ENCODE results near the gene ATP2B2. TPM values are rescaled to one million over a fixed set of nuclear protein-coding genes. Genes with fewer than 3 reads are reported as not detected.

ATP2B2 gene
- total and polyA plus RNA-seq, 2 experiments from 2014 or later, result 0.42 to 0.63 TPM

DNA sequence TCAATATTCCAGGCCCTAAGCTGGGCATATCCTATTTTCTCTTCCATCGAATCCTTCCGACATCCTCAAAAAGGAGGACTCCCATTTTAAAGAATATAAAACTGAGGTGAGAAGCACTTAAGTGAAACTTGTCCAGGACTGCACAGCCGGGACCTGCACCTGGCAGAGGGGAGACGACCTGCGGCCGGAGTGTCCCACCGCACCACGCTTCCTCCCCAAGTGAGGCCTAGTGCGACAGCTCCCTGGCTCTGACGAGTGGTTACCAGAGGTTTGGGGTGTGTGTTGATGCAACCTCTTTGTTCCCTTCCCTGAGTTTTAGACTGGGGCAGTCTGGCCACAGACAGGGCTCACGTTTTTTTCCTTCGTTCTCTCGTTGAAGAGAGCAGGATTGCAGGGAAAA is 24.9 kb upstream of the ATP2B2 start (continued):
- TF ChIP-seq, protein P1, sequence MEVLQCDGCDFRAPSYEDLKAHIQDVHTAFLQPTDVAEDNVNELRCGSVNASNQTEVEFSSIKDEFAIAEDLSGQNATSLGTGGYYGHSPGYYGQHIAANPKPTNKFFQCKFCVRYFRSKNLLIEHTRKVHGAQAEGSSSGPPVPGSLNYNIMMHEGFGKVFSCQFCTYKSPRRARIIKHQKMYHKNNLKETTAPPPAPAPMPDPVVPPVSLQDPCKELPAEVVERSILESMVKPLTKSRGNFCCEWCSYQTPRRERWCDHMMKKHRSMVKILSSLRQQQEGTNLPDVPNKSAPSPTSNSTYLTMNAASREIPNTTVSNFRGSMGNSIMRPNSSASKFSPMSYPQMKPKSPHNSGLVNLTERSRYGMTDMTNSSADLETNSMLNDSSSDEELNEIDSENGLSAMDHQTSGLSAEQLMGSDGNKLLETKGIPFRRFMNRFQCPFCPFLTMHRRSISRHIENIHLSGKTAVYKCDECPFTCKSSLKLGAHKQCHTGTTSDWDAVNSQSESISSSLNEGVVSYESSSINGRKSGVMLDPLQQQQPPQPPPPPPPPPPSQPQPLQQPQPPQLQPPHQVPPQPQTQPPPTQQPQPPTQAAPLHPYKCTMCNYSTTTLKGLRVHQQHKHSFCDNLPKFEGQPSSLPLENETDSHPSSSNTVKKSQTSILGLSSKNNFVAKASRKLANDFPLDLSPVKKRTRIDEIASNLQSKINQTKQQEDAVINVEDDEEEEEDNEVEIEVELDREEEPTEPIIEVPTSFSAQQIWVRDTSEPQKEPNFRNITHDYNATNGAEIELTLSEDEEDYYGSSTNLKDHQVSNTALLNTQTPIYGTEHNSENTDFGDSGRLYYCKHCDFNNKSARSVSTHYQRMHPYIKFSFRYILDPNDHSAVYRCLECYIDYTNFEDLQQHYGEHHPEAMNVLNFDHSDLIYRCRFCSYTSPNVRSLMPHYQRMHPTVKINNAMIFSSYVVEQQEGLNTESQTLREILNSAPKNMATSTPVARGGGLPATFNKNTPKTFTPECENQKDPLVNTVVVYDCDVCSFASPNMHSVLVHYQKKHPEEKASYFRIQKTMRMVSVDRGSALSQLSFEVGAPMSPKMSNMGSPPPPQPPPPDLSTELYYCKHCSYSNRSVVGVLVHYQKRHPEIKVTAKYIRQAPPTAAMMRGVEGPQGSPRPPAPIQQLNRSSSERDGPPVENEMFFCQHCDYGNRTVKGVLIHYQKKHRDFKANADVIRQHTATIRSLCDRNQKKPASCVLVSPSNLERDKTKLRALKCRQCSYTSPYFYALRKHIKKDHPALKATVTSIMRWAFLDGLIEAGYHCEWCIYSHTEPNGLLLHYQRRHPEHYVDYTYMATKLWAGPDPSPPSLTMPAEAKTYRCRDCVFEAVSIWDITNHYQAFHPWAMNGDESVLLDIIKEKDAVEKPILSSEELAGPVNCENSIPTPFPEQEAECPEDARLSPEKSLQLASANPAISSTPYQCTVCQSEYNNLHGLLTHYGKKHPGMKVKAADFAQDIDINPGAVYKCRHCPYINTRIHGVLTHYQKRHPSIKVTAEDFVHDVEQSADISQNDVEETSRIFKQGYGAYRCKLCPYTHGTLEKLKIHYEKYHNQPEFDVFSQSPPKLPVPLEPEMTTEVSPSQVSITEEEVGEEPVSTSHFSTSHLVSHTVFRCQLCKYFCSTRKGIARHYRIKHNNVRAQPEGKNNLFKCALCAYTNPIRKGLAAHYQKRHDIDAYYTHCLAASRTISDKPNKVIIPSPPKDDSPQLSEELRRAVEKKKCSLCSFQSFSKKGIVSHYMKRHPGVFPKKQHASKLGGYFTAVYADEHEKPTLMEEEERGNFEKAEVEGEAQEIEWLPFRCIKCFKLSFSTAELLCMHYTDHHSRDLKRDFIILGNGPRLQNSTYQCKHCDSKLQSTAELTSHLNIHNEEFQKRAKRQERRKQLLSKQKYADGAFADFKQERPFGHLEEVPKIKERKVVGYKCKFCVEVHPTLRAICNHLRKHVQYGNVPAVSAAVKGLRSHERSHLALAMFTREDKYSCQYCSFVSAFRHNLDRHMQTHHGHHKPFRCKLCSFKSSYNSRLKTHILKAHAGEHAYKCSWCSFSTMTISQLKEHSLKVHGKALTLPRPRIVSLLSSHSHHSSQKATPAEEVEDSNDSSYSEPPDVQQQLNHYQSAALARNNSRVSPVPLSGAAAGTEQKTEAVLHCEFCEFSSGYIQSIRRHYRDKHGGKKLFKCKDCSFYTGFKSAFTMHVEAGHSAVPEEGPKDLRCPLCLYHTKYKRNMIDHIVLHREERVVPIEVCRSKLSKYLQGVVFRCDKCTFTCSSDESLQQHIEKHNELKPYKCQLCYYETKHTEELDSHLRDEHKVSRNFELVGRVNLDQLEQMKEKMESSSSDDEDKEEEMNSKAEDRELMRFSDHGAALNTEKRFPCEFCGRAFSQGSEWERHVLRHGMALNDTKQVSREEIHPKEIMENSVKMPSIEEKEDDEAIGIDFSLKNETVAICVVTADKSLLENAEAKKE (CRISPR knock-in tag; IDR thresholded peaks at IDR 0.05), result no peak
- TF ChIP-seq EZH2phosphoT487 (IDR thresholded peaks at IDR 0.05; ENCODE audit: unreplicated experiment) (no peak), JUNB (IDR thresholded peaks at IDR 0.05; ENCODE audit: unreplicated experiment) (no peak), ZNF331 (CRISPR knock-in tag; IDR thresholded peaks at IDR 0.05; ENCODE audit: low read depth) (no peak), STAT1 (IDR thresholded peaks at IDR 0.05; ENCODE audit: unreplicated experiment) (no peak)
- TF ChIP-seq, protein P2, sequence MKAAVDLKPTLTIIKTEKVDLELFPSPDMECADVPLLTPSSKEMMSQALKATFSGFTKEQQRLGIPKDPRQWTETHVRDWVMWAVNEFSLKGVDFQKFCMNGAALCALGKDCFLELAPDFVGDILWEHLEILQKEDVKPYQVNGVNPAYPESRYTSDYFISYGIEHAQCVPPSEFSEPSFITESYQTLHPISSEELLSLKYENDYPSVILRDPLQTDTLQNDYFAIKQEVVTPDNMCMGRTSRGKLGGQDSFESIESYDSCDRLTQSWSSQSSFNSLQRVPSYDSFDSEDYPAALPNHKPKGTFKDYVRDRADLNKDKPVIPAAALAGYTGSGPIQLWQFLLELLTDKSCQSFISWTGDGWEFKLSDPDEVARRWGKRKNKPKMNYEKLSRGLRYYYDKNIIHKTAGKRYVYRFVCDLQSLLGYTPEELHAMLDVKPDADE (IDR thresholded peaks at IDR 0.05), result no peak
- TF ChIP-seq, protein P3, sequence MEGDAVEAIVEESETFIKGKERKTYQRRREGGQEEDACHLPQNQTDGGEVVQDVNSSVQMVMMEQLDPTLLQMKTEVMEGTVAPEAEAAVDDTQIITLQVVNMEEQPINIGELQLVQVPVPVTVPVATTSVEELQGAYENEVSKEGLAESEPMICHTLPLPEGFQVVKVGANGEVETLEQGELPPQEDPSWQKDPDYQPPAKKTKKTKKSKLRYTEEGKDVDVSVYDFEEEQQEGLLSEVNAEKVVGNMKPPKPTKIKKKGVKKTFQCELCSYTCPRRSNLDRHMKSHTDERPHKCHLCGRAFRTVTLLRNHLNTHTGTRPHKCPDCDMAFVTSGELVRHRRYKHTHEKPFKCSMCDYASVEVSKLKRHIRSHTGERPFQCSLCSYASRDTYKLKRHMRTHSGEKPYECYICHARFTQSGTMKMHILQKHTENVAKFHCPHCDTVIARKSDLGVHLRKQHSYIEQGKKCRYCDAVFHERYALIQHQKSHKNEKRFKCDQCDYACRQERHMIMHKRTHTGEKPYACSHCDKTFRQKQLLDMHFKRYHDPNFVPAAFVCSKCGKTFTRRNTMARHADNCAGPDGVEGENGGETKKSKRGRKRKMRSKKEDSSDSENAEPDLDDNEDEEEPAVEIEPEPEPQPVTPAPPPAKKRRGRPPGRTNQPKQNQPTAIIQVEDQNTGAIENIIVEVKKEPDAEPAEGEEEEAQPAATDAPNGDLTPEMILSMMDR (conservative IDR thresholded peaks at IDR 0.05; ENCODE audit: low read depth in 2 of 2), result no peak

DNA sequence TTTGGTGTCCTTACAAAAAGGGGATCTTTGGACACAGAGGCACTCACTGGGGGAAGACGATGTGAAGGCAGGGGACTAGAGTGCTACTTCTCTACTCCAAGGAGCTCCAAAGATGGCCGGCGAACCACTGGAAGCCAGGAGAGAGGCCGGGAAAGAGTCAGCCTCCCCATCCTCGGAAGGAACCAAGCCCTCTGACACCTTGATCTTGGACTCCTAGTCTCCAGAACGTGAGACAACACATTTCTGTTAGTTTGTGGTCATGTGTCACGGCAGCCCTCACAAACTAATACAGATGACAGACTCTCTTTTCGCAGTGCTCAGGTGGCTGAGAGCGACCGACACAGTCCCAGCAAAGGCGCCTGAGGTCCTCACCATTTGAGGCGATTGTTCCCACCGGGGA is 24.4 kb upstream of the ATP2B2 start:
- Histone ChIP-seq H3K9me2 (ENCODE audit: insufficient read depth) (no peaks in the 10 kb centered on the region), H2AFZ (no peak overlapping the region), H3K4me3 (no peak overlapping the region), H3K4me1 (ENCODE audit: insufficient read depth) (no peaks in the 10 kb centered on the region), H3K27ac (ENCODE audit: low read depth) (no peak overlapping the region), H4K20me1 (replicated peaks; ENCODE audit: insufficient read depth) (no peaks in the 10 kb centered on the region), H3K4me2 (no peak overlapping the region), H3K79me2 (replicated peaks; ENCODE audit: insufficient read depth) (no peaks in the 10 kb centered on the region), H3K27me3 (ENCODE audit: insufficient read depth) (no peaks in the 10 kb centered on the region), H3K36me3 (ENCODE audit: insufficient read depth) (no peaks in the 10 kb centered on the region), H3F3A (replicated peaks; ENCODE audit: low read depth) (no peaks in the 10 kb centered on the region)
- no peak for DNase-seq (ENCODE audit: low spot score)
- ATAC-seq, result no peak
- peaks cover 6% of the 10 kb centered on the region for H3K27me3 Mint-ChIP-seq (ENCODE audit: insufficient read depth, low read depth, poor library complexity)
- no peaks in the 10 kb centered on the region for H3K9me3 Mint-ChIP-seq
- H3K4me3 Mint-ChIP-seq, result no peak overlapping the region
- no peaks in the 10 kb centered on the region for H3K4me1 Mint-ChIP-seq
- no peak overlapping the region for H3K27ac Mint-ChIP-seq
- no peaks in the 10 kb centered on the region for H3K36me3 Mint-ChIP-seq (ENCODE audit: low read depth)
- TF ChIP-seq, protein P3 (conservative IDR thresholded peaks at IDR 0.05; ENCODE audit: low read depth in 2 of 2), result no peak
- TF ChIP-seq, protein P2 (IDR thresholded peaks at IDR 0.05), result no peak
- TF ChIP-seq STAT1 (IDR thresholded peaks at IDR 0.05; ENCODE audit: unreplicated experiment), result no peak
- no peak for TF ChIP-seq EZH2phosphoT487 (IDR thresholded peaks at IDR 0.05; ENCODE audit: unreplicated experiment)
- TF ChIP-seq ZNF114 (CRISPR knock-in tag; IDR thresholded peaks at IDR 0.05), result no peak
- no peak for TF ChIP-seq JUNB (IDR thresholded peaks at IDR 0.05; ENCODE audit: unreplicated experiment)
- no peak for TF ChIP-seq CREB1 (CRISPR knock-in tag; IDR thresholded peaks at IDR 0.05; ENCODE audit: low read depth)

Measured in GM23338 (cell line).